NCI-H187 (cell line): Measurements from ENCODE around the gene IDI2.

ENCODE experiments used
- DNase-seq, 2 experiments: peaks; one replicate each; lab custom pipeline; 2025; lab: John Stamatoyannopoulos, UW

The IDI2 gene

GRCh38 chr10:1007583-1007982 lies 18.1 kb downstream of the IDI2 start:
- DNase-seq, result no peak

GRCh38 chr10:1006573-1006972 lies 19.1 kb downstream of the IDI2 start:
- no peak for DNase-seq

DNA sequence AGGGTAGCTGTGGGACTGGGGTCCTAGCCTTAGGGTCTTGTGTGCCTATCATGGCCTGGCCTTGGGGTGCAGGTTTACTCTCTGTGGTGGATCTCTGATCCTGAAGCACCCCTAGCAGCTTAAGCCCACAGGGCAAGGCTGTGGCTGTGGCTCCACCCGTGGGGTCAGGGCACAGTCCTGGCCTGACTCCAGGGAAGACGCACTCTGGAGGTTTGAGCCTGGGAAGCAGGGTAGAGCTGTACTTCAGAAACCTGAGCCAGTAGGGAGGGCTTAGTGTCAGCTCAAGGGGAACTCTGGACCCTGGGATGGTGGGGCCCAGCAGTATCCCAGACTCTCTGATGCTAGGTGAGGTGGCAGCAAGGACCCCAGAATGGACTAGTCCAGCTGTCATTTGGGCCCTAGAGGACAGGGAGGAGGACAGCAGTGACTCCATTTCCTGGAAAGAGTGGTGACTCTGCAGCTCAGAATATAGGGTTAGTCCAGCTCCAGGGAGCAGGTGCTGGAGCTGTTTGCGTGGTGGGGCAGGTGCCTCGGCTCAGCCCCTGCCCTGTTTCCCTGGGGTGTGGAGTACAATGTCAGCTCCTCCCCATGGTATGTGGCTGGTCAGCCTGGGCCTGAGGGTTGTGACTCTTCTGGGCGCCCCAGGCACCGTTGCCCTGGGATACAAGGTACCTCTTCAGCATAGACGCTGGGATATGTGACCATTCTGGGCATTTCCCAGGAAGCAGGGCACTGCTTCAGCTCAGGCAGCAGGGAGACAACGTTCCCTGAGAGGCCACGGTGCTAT lies 21.6 kb downstream of the IDI2 start:
- DNase-seq, result no peak

GRCh38 chr10:1002425-1003006 lies 23.1 kb downstream of the IDI2 start:
- no peak for DNase-seq

- no peak for DNase-seq
Measured at GRCh38 chr10:997266-998022, 28.2 kb downstream of the IDI2 start.

DNA sequence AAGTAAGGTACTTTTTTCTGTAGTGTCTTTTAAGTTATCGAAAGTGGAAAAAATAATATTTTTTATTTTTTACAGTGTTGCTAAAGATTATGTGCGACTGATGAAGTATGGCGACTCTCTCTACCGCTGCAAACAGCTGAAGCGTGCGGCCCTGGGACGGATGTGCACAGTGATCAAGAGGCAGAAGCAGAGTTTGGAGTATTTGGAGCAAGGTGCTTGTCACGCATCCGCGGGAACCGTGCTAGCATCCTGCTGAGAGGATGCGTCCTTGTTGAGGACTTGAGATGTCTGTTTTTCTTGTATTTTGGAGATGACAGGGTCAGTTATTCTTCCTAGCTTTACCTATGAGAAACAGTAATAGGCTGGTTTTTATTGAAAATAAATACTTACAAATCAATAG lies 29.6 kb downstream of the IDI2 start:
- DNase-seq, result no peak

DNA sequence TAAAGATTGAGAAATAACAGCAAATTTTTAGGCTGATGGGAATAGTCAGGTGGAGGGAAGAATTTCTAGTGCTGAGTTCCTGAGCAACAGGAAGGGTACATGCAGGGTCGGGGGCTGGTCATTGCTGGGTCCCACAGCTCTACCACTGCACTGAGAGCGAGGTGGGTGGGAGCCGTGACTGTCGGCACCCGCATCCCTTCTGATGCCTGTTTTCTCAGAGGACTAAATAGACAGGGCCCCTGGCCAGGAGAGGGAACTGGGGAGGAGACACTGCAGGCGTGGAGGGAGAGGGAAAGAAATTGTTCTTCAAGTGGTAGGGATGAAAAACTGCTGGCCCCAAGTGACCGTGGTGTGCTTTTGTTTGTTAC lies 30.1 kb downstream of the IDI2 start:
- DNase-seq, result no peak

DNA sequence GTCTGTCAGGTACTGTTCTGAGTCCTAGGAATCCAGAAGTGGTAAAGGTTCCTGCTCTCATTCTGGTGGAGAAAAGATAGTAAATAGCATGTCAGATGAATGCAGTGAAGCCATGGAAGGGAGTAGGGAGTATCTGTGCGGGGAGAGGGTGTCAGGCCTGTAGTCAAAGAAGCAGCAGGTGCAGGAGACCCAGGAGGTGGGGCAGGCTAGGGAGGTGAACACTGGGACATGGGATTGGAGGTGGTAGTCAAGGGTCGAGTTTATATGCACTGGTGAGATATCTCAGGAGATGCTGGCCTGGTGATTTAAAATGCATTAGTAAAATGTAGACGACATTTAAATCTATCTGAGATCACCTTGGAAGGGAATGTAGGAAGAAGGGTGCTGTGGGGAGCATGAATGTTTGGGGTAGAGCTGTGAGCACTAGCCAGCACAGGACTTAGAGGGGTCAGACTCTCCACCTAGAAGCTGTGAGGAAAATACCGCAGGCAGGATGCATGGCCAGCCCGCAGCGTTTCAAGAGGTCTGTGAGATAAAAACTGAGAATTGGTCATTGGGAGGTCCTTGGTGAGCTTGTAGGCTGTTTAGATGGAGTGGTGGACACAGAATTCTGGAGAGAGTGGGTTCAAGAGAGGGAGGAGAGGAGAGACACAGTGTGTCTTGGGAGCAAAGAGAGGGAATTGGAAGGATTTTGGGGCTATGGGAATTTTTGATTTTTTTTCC lies 30.7 kb downstream of the IDI2 start:
- DNase-seq, result no peak

GRCh38 chr10:992871-993270 lies 32.8 kb downstream of the IDI2 start:
- DNase-seq, result no peak

- DNase-seq, result no peak
Measured at GRCh38 chr10:992467-992866, 33.2 kb downstream of the IDI2 start.

GRCh38 chr10:990808-991207 lies 34.9 kb downstream of the IDI2 start:
- no peak for DNase-seq

DNA sequence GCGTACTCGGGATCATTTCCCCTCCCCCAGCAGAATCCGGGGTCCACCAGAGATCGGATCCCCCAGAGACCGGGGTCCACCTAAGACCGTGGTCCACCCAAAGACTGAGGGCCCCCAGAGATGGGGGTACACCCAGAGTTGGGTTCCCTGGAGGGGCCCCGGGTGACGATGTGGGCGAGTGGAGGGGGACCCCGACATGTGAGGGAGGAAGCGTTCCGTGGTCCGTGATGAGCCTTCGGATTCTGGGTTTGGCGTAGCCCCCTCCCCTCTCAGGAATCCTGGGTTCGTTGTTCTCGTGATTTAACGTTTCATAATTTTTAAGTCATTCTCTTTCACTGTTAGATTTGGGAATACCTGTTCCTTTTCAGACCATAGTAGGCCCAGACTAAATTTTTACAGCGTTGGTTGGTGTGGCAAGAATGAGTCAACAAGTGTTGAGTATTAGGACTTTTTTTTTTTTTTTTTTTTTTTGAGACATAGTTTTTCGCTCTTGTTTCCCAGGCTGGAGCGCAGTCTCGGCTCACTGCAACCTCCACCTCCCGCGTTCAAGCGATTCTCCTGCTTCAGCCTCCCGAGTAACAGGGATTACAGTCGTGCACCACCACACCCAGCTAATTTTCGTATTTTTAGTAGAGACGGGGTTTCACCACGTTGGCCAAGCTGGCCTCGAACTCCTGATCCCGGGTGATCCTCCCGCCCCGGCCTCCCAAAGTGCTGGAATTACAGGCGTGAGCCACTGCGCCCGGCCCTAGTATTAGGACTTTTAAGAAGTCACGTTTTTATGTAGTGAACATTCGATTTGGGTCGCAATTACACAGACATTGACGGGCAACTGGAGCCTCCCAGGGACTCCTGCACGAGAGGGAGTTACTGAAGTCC lies 36.8 kb downstream of the IDI2 start:
- DNase-seq, result no peak

- DNase-seq, result peak; percentile 76 to 83
Measured at GRCh38 chr10:987870-988666, 37.6 kb downstream of the IDI2 start, which contains the start of gene GTPBP4. GTPBP4 (plus strand) TSS chr10:988434; CDS start chr10:988480, 46 bp downstream.

GRCh38 chr10:987620-987869 lies 38.1 kb downstream of the IDI2 start:
- DNase-seq, result no peak

DNA sequence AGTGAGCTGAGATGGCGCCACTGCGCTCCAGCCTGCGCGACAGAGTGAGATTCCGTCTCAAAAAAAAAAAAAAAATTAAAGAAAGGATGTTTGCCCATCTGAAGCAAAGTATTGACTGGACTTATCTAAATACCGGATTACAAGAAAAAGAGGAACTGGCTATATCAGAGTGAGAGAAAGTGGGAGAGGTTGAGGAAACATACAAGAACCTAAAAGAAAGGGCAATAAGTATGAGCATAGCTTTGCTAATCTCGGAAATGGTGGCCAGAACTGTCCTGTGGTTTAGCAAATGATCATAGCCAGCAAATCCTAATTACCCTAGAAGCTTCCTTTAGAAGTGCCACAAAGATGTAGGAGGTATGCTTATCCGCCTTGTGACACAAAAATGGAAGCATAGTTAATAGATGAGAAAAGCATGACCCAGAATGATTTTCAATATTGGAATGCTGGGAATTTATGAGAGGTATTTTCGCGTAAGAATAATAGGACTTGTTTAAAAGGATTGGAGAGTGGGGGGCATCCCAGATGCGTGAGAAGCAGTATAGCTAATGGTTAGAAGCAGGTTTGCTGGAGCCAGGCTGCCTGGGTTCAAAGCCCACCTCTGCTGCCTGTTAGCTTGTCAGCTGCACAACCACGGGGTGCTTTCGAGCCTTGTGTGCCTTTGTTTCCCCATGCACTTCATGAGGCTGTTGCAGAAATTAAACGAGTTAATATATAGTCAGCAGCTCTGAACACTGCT lies 38.6 kb downstream of the IDI2 start:
- DNase-seq, result no peak

DNA sequence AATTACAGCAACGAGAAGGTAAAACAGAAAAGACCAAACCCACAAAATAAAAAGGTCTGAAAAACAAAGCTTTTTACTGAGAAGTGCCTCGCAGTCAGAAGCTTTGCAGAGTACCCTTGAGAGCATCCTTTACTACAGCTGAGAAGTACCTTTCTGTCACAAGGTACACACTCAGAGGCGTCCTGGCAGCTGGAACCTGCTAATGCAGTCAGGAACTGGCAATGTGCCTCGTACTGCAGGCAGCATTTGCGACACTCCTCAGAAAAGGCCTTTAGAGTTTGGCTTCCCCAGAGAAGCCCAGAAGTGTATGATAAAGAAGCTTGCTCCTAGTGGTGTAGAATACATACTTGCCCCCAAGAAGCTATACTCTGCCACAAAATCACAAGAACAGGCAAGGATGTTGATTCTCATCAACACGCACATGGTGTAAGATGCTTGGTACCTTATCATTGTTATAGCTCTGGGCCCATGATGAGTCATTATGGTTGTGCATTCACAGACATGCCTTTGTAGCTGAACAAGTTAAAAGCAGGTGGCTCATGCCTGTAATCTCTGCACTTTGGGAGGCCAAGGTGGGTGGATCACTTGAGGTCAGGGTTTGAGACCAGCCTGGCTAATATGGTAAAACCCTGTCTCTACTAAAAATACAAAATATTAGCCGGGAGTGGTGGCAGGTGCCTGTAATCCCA lies 39.4 kb downstream of the IDI2 start:
- peak in 1 of 2 experiments; percentile 51 for DNase-seq

- DNase-seq, result no peak
Measured at GRCh38 chr10:985361-985760, 40.3 kb downstream of the IDI2 start.

DNA sequence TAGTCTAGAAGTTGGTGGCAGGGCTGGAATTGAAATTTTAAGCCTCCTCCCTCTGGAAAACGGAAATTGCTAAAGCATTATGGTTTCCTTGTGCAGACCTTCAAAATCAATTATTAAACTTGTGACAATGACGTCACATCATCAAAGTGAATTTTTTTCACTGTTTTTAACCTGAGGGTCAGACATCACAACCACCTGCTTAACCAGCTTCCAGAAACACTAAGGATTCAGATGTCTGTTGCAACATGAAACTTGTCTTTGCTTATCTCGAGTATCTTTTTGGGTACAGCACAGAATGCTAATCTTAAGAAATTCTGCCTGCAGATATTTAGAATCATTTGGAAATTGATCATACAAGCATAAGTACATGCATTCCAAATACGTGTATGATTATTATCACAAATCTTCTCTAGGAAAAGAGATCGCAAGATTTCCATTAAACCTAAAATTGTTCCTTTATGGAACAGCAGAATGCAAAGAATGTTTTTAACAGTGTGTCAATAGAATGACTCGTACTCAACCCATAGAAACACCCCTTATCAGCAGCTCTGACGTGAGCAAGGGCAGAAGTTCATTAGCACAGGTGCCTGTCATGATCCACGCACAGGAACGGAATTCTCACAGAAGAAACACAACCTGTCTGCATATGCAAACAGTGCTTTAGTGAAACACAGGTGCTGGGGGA lies 41.5 kb downstream of the IDI2 start:
- no peak for DNase-seq

GRCh38 chr10:983401-983800 lies 42.3 kb downstream of the IDI2 start:
- no peak for DNase-seq
